ENCODE data around the gene PKNOX2. TPM values are rescaled to one million over a fixed set of nuclear protein-coding genes. Genes with fewer than 3 reads are reported as not detected.

The PKNOX2 gene
- polyA plus RNA-seq, 1 experiment, result 0.02 TPM

DNA sequence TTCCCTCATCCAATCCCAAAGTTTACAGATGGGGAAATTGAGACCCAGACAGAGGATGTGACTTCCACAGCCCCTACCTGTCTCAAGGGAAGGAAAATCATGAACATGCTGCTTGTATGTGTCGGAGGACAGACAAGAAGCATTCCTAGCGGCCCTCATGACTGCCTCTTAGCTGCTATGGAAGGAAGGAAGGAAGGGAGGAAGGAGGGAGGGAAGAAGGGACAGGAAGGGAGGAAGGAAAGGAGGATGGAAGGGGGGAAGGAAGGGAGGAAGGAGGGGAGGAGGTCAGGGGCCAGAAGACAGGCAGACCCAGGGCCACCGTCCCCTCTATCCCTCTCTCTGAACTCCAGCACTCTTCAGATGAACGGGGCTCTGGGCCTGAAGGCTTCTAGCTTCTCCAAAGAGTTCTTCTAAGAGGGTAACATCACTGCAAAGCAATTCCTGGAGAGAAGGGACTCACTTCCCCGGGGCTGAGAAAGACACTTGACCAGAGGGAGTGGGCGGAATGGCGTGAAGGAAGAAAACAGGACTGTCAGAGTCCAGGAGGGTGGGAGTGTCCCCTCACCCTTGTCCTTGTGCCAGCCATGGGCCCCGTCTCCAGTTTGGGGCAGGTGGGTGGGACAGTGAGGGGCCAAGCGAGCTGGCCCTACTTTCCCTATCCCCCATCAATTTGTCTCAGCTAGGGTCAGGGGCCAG lies 182.2 kb downstream of the PKNOX2 start:
- no peak for DNase-seq (ENCODE audit: low read depth)
- POLR2A ChIA-PET, result no interaction called here
- Histone ChIP-seq H3K4me3 (ENCODE audit: low read depth, low read length) (no peak overlapping the region), H3K27me3 (ENCODE audit: control insufficient read depth, insufficient read depth, low read length) (peaks cover 4% of the 10 kb centered on the region), H3K36me3 (ENCODE audit: control insufficient read depth, insufficient read depth, low read length) (no peaks in the 10 kb centered on the region)
- TF ChIP-seq, protein P1, sequence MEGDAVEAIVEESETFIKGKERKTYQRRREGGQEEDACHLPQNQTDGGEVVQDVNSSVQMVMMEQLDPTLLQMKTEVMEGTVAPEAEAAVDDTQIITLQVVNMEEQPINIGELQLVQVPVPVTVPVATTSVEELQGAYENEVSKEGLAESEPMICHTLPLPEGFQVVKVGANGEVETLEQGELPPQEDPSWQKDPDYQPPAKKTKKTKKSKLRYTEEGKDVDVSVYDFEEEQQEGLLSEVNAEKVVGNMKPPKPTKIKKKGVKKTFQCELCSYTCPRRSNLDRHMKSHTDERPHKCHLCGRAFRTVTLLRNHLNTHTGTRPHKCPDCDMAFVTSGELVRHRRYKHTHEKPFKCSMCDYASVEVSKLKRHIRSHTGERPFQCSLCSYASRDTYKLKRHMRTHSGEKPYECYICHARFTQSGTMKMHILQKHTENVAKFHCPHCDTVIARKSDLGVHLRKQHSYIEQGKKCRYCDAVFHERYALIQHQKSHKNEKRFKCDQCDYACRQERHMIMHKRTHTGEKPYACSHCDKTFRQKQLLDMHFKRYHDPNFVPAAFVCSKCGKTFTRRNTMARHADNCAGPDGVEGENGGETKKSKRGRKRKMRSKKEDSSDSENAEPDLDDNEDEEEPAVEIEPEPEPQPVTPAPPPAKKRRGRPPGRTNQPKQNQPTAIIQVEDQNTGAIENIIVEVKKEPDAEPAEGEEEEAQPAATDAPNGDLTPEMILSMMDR (IDR thresholded peaks at IDR 0.05; ENCODE audit: insufficient read depth, low read depth, low read length), result no peak
- CTCF ChIA-PET, result interaction anchor here (0.7 to 8.1 kb wide), 48 partner anchors 10 to 529 kb away, joined by 3 to 45 read pairs (median 5); no protein-coding TSS in a partner anchor

DNA sequence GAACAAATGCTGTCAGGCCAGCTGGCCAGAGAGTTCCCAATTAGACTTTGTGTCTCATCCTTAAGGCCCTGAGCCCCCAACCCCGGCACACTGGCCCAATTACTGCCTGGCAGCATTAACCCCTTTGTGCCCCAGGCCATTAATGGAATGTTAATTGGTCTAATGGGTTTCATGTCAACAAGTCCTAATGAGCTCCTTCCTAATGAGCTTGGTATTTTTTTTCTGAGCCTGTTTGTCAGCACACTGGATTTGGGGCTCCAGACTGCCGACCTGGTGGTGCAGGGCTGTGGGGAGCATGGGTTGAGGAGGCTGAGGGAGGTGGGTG lies 182.7 kb downstream of the PKNOX2 start:
- TF ChIP-seq, protein P1 (IDR thresholded peaks at IDR 0.05; ENCODE audit: insufficient read depth, low read depth, low read length), result no peak
- H3K36me3 ChIP-seq (ENCODE audit: control insufficient read depth, insufficient read depth, low read length), result no peaks in the 10 kb centered on the region
- CTCF ChIA-PET, result interaction anchor here (0.8 to 8.1 kb wide), 22 partner anchors 10 to 389 kb away, joined by 3 to 45 read pairs (median 8); no protein-coding TSS in a partner anchor
- H3K4me3 ChIP-seq (ENCODE audit: low read depth, low read length), result no peak overlapping the region
- POLR2A ChIA-PET, result no interaction called here
- H3K27me3 ChIP-seq (ENCODE audit: control insufficient read depth, insufficient read depth, low read length), result peaks cover 6% of the 10 kb centered on the region
- DNase-seq (ENCODE audit: low read depth), result no peak

GRCh38 chr11:125348141-125348651 lies 183.6 kb downstream of the PKNOX2 start:
- Histone ChIP-seq H3K27me3 (ENCODE audit: control insufficient read depth, insufficient read depth, low read length) (peaks cover 7% of the 10 kb centered on the region), H3K4me3 (ENCODE audit: low read depth, low read length) (no peak overlapping the region), H3K36me3 (ENCODE audit: control insufficient read depth, insufficient read depth, low read length) (no peaks in the 10 kb centered on the region)
- no peak for DNase-seq (ENCODE audit: low read depth)
- TF ChIP-seq, protein P1 (IDR thresholded peaks at IDR 0.05; ENCODE audit: insufficient read depth, low read depth, low read length), result no peak
- ChIA-PET CTCF (interaction anchor here (0.5 to 8.1 kb wide), 16 partner anchors 9 to 259 kb away, joined by 3 to 45 read pairs (median 6); no protein-coding TSS in a partner anchor), POLR2A (no interaction called here)

DNA sequence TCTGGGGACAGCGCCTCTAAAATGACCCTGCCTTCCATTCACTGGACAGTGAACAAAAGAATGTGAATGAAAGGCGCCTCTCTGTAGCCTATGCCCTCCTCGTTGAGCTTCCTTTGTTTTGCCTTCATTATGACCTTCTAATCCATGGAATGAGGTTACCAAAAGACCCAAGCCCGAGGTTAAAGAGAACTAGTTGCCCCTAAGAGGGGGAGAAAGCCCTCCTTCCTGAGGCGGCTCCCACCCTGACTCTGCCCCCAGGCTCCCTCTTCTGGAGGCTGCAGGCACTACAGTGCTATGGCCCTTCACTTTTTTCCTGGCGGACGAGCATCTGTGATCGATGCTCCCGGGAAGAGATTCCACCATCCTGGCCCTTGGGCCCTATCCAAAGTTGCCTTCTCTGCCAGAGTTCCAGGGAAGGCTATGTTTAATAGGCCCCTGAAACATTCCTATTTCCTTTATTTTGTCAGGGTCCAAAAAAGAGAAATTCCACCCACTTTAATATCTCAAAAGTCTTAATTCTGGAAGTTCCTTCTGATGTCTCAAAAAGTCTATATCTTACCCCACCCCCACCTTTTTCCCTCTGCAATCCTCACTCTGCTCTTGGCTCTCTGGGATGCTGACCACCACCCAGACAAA lies 184.2 kb downstream of the PKNOX2 start:
- Histone ChIP-seq H3K36me3 (ENCODE audit: control insufficient read depth, insufficient read depth, low read length) (no peaks in the 10 kb centered on the region), H3K4me3 (ENCODE audit: low read depth, low read length) (no peak overlapping the region), H3K27me3 (ENCODE audit: control insufficient read depth, insufficient read depth, low read length) (peaks cover 7% of the 10 kb centered on the region)
- TF ChIP-seq, protein P1 (IDR thresholded peaks at IDR 0.05; ENCODE audit: insufficient read depth, low read depth, low read length), result peak; percentile 98
- ChIA-PET POLR2A (no interaction called here), CTCF (interaction anchor here (0.5 to 8.1 kb wide), 16 partner anchors 8 to 483 kb away, joined by 3 to 45 read pairs (median 4); no protein-coding TSS in a partner anchor)
- no peak for DNase-seq (ENCODE audit: low read depth)

Data from BJ (cell line).